Fibroblast of skin of scalp (primary cell): ENCODE measurements around the gene EMD.

Experiments
- DNase-seq: peaks from one replicate; pipeline ENCODE4 v3.0.0-alpha.2; 2013

The EMD gene

DNA sequence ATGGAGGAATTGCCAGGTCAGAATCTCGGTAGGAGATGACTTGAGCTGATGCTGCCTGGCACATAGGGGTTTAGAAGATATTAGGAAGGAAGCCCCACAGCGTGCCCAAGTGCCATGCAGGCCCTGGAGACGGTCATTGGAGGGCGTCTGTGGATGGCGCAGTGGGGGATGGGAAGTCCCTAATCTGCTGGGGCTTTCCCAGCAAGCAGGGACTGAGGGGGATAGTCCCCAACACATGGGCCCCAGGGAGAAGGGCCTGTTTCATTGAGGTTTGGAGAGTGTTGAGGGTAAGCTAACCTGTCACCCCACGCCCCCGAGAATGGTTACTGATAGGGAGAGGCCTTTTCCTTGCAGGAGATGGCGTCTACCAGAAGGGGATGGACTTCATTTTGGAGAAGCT, 40.1 kb downstream of the EMD start:
- no peak for DNase-seq

- DNase-seq = no peak
Measured at GRCh38 chrX:154419688-154420401, 40.8 kb downstream of the EMD start.

DNA sequence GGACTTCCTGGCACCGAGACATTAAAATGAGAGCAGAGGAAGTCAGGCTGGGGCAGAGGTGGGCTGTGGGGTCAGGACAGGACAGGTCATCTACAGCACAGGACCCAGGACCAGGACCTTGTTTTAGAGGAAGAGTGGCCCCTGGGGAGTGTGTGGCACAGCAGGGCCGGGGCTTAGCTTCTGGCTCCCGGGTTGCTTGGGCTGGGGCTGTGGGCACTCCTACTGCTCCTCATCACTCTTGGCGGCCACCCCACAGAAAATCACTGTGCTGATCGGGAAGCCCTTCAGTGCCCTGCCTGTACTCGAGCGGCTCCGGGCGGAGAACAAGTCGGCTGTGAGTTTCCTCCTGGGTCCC, 41.3 kb downstream of the EMD start:
- no peak for DNase-seq

DNA sequence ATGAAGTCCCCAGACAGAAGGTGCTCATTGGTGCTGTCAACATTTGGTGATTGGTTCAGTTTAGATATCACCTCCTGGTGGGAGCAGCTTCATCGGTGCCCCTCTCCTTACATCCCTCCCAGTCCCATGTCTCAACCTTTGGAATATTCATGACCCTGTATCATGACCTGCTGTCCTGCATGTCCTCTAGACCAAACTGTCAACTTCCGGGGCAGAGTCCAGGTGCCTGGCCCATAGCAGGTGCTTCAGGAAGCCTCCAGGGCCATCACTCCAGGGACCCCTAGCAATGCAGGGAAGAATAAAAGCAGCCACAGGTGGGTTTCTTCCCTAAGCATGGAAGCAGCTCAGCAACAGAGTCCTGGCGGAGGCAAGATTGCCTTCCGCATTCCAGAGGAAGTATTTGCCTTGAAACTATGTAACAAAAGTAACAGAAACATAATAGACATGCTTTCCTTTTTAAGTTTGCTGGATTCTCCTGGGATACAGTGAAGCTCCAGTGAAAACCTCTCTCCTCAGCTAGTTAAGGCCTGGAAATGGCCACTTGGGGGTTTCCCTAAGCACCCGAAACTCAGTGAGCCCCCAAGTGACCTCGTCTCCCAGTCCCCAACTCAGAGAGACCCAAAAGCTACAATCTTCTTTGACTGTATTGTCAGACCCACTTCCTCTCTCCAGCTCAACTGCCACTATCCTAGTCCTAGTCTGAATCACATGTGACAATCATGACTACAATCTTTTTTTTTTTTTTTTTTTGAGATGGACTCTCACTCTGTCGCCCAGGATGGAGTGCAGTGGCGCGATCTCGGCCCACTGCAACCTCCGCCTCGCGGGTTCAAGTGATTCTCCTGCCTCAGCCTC, 48.0 kb downstream of the EMD start:
- DNase-seq = no peak

DNA sequence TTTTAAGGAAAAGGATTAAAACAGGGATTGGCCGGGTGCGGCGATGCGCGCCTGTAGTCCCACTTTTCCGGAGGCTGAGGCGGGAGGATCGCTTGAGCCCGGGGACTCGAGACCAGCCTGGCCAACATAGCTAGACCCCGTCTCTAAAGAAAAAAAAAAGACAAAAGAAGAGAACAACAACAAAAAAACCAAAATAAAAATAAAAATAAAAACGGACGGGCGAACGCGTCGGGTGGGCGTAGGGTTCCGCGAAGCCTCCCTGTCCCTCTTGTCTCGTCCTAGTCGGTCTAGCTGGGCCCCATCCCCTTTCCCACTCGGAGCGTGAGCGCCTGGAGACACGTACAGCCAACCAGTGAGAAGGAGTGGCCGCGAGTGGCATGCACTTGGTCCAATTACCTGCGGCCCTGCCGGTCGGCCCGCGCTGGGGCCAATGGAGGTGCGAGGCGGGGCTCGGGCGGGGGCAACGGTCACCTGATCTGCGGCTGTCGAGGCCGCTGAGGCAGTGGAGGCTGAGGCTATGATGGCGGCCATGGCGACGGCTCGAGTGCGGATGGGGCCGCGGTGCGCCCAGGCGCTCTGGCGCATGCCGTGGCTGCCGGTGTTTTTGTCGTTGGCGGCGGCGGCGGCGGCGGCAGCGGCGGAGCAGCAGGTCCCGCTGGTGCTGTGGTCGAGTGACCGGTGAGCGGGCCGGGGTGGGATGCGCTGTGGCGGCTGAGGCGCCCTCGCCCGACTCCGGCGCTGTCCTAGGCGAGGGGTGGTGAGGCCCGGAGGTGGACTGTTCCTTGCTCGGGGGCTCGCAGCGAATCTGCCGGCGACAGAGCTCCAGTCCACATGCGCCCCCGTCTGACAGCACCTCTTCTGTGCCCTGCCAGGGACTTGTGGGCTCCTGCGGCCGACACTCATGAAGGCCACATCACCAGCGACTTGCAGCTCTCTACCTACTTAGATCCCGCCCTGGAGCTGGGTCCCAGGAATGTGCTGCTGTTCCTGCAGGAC, 49.4 kb downstream of the EMD start, which contains the start of gene ATP6AP1:
ATP6AP1 (plus strand) TSS at position 502 of the 996 bp plus-strand sequence; CDS start at position 518, 16 bp downstream.
- peak; percentile 96 for DNase-seq

- DNase-seq = no peak
Measured at GRCh38 chrX:154429711-154430110, 50.6 kb downstream of the EMD start.

GRCh38 chrX:154430479-154430878, 51.4 kb downstream of the EMD start:
- DNase-seq = no peak

DNA sequence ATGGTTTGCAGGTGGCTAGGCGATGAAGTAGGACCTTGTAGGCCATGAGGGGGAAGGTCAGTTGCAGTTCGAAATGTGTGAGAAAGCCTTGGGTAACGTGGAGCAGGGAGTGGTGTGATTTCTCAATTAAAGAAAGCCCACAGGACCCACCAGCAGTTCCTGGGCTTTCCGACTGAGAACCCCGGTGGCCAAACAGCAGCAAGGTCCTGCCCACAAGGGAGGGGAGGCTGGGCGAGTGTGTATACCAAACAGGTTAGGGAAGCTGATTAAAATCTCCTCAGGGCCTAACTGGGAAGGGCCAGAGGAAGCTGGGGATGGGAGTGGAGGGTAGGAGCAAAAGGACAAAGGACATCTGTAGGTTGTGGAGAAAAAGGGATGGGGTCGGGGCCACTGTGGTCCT, 51.8 kb downstream of the EMD start:
- no peak for DNase-seq
